Measurements from ENCODE around the gene ZNF777. TPM values are rescaled to one million over a fixed set of nuclear protein-coding genes. Genes with fewer than 3 reads are reported as not detected.
"Not testable (repeated sequence)": the region's sequence is repeated elsewhere in the genome, so short reads cannot be mapped to it uniquely, and the experiment has no call there.

ZNF777 gene
- total and polyA plus RNA-seq, 2 experiments from 2014 or later: 5.6 to 14.8 TPM

DNA sequence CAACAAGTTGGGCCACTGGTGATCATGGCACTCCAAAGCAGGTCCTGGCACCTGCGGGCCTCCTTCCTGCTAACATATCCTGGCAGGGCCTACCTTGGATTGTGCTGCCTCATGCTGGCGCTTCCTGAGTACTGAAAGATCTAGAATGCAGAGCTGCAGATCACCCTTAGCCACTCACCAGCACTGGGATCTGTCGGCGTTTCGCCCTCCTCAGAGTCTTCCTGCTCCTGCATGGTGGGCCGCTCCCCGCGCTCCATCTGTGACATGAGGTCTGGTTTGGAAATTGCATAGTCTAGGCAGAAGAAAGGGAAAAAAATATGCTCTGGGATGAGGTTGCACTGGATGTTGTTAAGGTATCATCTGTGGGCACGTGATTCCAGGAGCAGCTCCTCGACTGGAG lies 10.0 kb downstream of the ZNF777 start:
- Histone ChIP-seq H4K20me1 (ENCODE audit: insufficient read depth, poor library complexity, severe bottlenecking) (no peaks in the 10 kb centered on the region), H3K4me2 (no peak overlapping the region), H3K9me3 (ENCODE audit: low read depth) (no peaks in the 10 kb centered on the region), H2AFZ (no peak overlapping the region), H3K4me3 (no peak overlapping the region), H3K27ac (no peak overlapping the region), H3K27me3 (no peaks in the 10 kb centered on the region), H3K36me3 (replicated peaks; ENCODE audit: insufficient read depth, low read depth) (no peaks in the 10 kb centered on the region), H3K4me1 (ENCODE audit: insufficient read depth) (no peaks in the 10 kb centered on the region), H3K9me2 (replicated peaks; ENCODE audit: insufficient read depth) (no peaks in the 10 kb centered on the region), H3K79me2 (no peaks in the 10 kb centered on the region)
- 97% methylated on average over 10 of the region's 10 CpGs for WGBS (ENCODE audit: low lambda C conversion rate, missing lambda C conversion rate)
- no peak for DNase-seq (ENCODE audit: low spot score)
- no peak for TF ChIP-seq EZH2 (IDR thresholded peaks at IDR 0.05; ENCODE audit: borderline replicate concordance)
- TF ChIP-seq CTCF (IDR thresholded peaks at IDR 0.05; ENCODE audit: poor library complexity): no peak
- TF ChIP-seq EZH2phosphoT487 (IDR thresholded peaks at IDR 0.05; ENCODE audit: low read depth, severe bottlenecking, unreplicated experiment): no peak

- no peaks in the 10 kb centered on the region for H3K79me2 ChIP-seq
- H3K36me3 ChIP-seq (replicated peaks; ENCODE audit: insufficient read depth, low read depth): no peaks in the 10 kb centered on the region
- H3K9me2 ChIP-seq (replicated peaks; ENCODE audit: insufficient read depth): no peaks in the 10 kb centered on the region
- H3K27ac ChIP-seq: no peak overlapping the region
- H3K27me3 ChIP-seq: no peaks in the 10 kb centered on the region
- H3K4me3 ChIP-seq: no peak overlapping the region
- H3K9me3 ChIP-seq (ENCODE audit: low read depth): no peaks in the 10 kb centered on the region
- no peaks in the 10 kb centered on the region for H4K20me1 ChIP-seq (ENCODE audit: insufficient read depth, poor library complexity, severe bottlenecking)
- no peak for DNase-seq (ENCODE audit: low spot score)
- H3K4me1 ChIP-seq (ENCODE audit: insufficient read depth): no peaks in the 10 kb centered on the region
- no peak overlapping the region for H2AFZ ChIP-seq
- no peak overlapping the region for H3K4me2 ChIP-seq
- 93% methylated on average over 6 of the region's 6 CpGs for WGBS (ENCODE audit: low lambda C conversion rate, missing lambda C conversion rate)
- TF ChIP-seq EZH2phosphoT487 (IDR thresholded peaks at IDR 0.05; ENCODE audit: low read depth, severe bottlenecking, unreplicated experiment) (no peak), CTCF (IDR thresholded peaks at IDR 0.05; ENCODE audit: poor library complexity) (no peak), EZH2 (IDR thresholded peaks at IDR 0.05; ENCODE audit: borderline replicate concordance) (no peak)
Observed at GRCh38 chr7:149449897-149450296, 11.0 kb downstream of the ZNF777 start.

GRCh38 chr7:149448961-149449360 lies 11.9 kb downstream of the ZNF777 start:
- no peak overlapping the region for H3K4me3 ChIP-seq
- no peak overlapping the region for H3K27ac ChIP-seq
- H3K79me2 ChIP-seq: no peaks in the 10 kb centered on the region
- H3K4me1 ChIP-seq (ENCODE audit: insufficient read depth): no peaks in the 10 kb centered on the region
- no peak for DNase-seq (ENCODE audit: low spot score)
- H3K27me3 ChIP-seq: no peaks in the 10 kb centered on the region
- H3K9me2 ChIP-seq (replicated peaks; ENCODE audit: insufficient read depth): no peaks in the 10 kb centered on the region
- H3K9me3 ChIP-seq (ENCODE audit: low read depth): no peaks in the 10 kb centered on the region
- H3K4me2 ChIP-seq: no peak overlapping the region
- no peaks in the 10 kb centered on the region for H4K20me1 ChIP-seq (ENCODE audit: insufficient read depth, poor library complexity, severe bottlenecking)
- TF ChIP-seq EZH2 (IDR thresholded peaks at IDR 0.05; ENCODE audit: borderline replicate concordance) (no peak), CTCF (IDR thresholded peaks at IDR 0.05; ENCODE audit: poor library complexity) (no peak), EZH2phosphoT487 (IDR thresholded peaks at IDR 0.05; ENCODE audit: low read depth, severe bottlenecking, unreplicated experiment) (no peak)
- H3K36me3 ChIP-seq (replicated peaks; ENCODE audit: insufficient read depth, low read depth): no peaks in the 10 kb centered on the region
- H2AFZ ChIP-seq: no peak overlapping the region
- WGBS (ENCODE audit: low lambda C conversion rate, missing lambda C conversion rate): 88% methylated on average over 8 of the region's 8 CpGs

DNA sequence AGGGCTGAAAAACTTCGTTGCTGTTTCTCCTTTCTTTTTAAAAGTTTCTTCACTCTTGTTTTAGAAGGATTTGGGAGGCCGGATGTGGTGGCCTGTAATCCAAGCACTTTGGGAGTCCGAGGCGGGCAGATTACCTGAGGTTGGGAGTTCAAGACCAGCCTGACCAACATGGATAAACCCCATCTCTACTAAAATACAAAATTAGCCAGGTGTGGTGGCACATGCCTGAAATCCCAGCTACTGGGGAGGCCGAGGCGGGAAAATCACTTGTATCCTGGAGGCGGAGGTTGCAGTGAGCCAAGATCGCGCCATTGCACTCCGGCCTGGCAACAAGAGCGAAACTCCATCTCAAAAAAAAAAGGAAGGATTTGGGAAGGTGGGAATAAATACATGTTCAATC lies 14.8 kb downstream of the ZNF777 start:
- H3K79me2 ChIP-seq; H3K27ac ChIP-seq; H3K27me3 ChIP-seq; DNase-seq (ENCODE audit: low spot score); H3K9me2 ChIP-seq (replicated peaks; ENCODE audit: insufficient read depth); H3K4me2 ChIP-seq; H3K9me3 ChIP-seq (ENCODE audit: low read depth); H3K36me3 ChIP-seq (replicated peaks; ENCODE audit: insufficient read depth, low read depth); H2AFZ ChIP-seq; H3K4me3 ChIP-seq; H4K20me1 ChIP-seq (ENCODE audit: insufficient read depth, poor library complexity, severe bottlenecking); H3K4me1 ChIP-seq (ENCODE audit: insufficient read depth): not testable (repeated sequence)
- 96% methylated on average over 11 of the region's 11 CpGs for WGBS (ENCODE audit: low lambda C conversion rate, missing lambda C conversion rate)
